Measurements from ENCODE around the gene ABCA7. TPM values are rescaled to one million over a fixed set of nuclear protein-coding genes. Genes with fewer than 3 reads are reported as not detected.

Gene ABCA7
- total RNA-seq, 4 donors from 2014 or later = 3.9 to 9.5 (median 6.9) TPM

GRCh38 chr19:1089891-1090290 lies 50.0 kb downstream of the ABCA7 start:
- Histone ChIP-seq H3K9me3 (no peaks in the 10 kb centered on the region), H3K27ac (replicated peaks in 1 of 4) (no peak overlapping the region), H3K36me3 (peaks cover 13 to 83% (median 72%) of the 10 kb centered on the region in 4 donors), H3K27me3 (no peaks in the 10 kb centered on the region), H3K4me1 (peaks cover 12 to 51% (median 42%) of the 10 kb centered on the region in 4 donors), H3K4me3 (no peak overlapping the region)
- no peak for TF ChIP-seq CTCF (IDR thresholded peaks at IDR 0.05)
- no peak for TF ChIP-seq POLR2A (IDR thresholded peaks at IDR 0.05; ENCODE audit: low read depth)
- TF ChIP-seq POLR2AphosphoS5 (IDR thresholded peaks at IDR 0.05) = no peak
- no peak for TF ChIP-seq EP300 (IDR thresholded peaks at IDR 0.05)
- no peak for DNase-seq (ENCODE audit: extremely low spot score)
- 72% methylated on average over 19 of the region's 22 CpGs for WGBS
- intact Hi-C loops (cut with DNase I) = loop anchor here (5.0 kb wide), 1 partner anchor 48 kb away; the partner anchor contains the start of gene ABCA7

- Histone ChIP-seq H3K4me3 (no peak overlapping the region), H3K27me3 (no peaks in the 10 kb centered on the region), H3K4me1 (peaks cover 17 to 57% (median 48%) of the 10 kb centered on the region in 4 donors), H3K9me3 (no peaks in the 10 kb centered on the region), H3K27ac (replicated peaks in 1 of 4) (no peak overlapping the region), H3K36me3 (peaks cover 13 to 80% (median 71%) of the 10 kb centered on the region in 4 donors)
- DNase-seq (ENCODE audit: extremely low spot score) = no peak
- TF ChIP-seq POLR2AphosphoS5 (IDR thresholded peaks at IDR 0.05) = no peak
- intact Hi-C loops (cut with DNase I) = loop anchor here (5.0 kb wide), 1 partner anchor 49 kb away; the partner anchor contains the start of gene ABCA7
- WGBS = 87% methylated on average over 35 of the region's 38 CpGs
Measured at GRCh38 chr19:1090731-1091543, 51.0 kb downstream of the ABCA7 start.

GRCh38 chr19:1091544-1092175 lies 51.8 kb downstream of the ABCA7 start:
- Histone ChIP-seq H3K4me3 (no peak overlapping the region), H3K27me3 (no peaks in the 10 kb centered on the region), H3K27ac (replicated peaks in 1 of 4) (no peak overlapping the region), H3K4me1 (peaks cover 17 to 59% (median 49%) of the 10 kb centered on the region in 4 donors), H3K9me3 (no peaks in the 10 kb centered on the region), H3K36me3 (peaks cover 13 to 72% (median 63%) of the 10 kb centered on the region in 4 donors)
- no peak for TF ChIP-seq EP300 (IDR thresholded peaks at IDR 0.05)
- no peak for TF ChIP-seq POLR2AphosphoS5 (IDR thresholded peaks at IDR 0.05)
- no peak for TF ChIP-seq CTCF (IDR thresholded peaks at IDR 0.05)
- no peak for TF ChIP-seq POLR2A (IDR thresholded peaks at IDR 0.05; ENCODE audit: low read depth)
- intact Hi-C loops (cut with DNase I) = loop anchor here (5.0 kb wide), 1 partner anchor 49 kb away; the partner anchor contains the start of gene ABCA7
- no peak for DNase-seq (ENCODE audit: extremely low spot score)
- 88% methylated on average over 13 of the region's 27 CpGs for WGBS

- peak overlapping the region in 1 of 4 donors; percentile 81 for H3K4me3 ChIP-seq
- no peaks in the 10 kb centered on the region for H3K27me3 ChIP-seq
- peaks cover 13 to 56% (median 52%) of the 10 kb centered on the region in 4 donors for H3K36me3 ChIP-seq
- H3K4me1 ChIP-seq = peaks cover 17 to 51% (median 38%) of the 10 kb centered on the region in 4 donors
- WGBS = 88% methylated on average over 15 of the region's 15 CpGs
- intact Hi-C loops (cut with DNase I) = loop anchor here (5.0 kb wide), 1 partner anchor 51 kb away; the partner anchor contains the start of gene ABCA7
- TF ChIP-seq POLR2AphosphoS5 (IDR thresholded peaks at IDR 0.05) = no peak
- no peak for TF ChIP-seq CTCF (IDR thresholded peaks at IDR 0.05)
- TF ChIP-seq EP300 (IDR thresholded peaks at IDR 0.05) = no peak
- no peak for TF ChIP-seq POLR2A (IDR thresholded peaks at IDR 0.05; ENCODE audit: low read depth)
- no peak overlapping the region for H3K27ac ChIP-seq (replicated peaks in 1 of 4)
- DNase-seq (ENCODE audit: extremely low spot score) = no peak
- no peaks in the 10 kb centered on the region for H3K9me3 ChIP-seq
Measured at GRCh38 chr19:1093330-1093729, 53.4 kb downstream of the ABCA7 start.

All from esophagus muscularis mucosa (tissue), 4 donors.